ENCODE measurements around the gene TMEM131L. TPM values are rescaled to one million over a fixed set of nuclear protein-coding genes. Genes with fewer than 3 reads are reported as not detected.
"Not testable (repeated sequence)": the region's sequence is repeated elsewhere in the genome, so short reads cannot be mapped to it uniquely, and the experiment has no call there.

TMEM131L gene
- polyA plus RNA-seq, 1 donor = 36.6 TPM

GRCh38 chr4:153649572-153649991 lies 183.4 kb downstream of the TMEM131L start:
- DNase-seq = no peak

- DNase-seq = no peak
Measured at GRCh38 chr4:153651116-153651515, 185.0 kb downstream of the TMEM131L start.

- DNase-seq = no peak
Measured at GRCh38 chr4:153651587-153651986, 185.4 kb downstream of the TMEM131L start.

- DNase-seq = no peak
Measured at GRCh38 chr4:153652051-153652784, 186.1 kb downstream of the TMEM131L start.

- no peak for DNase-seq
Measured at GRCh38 chr4:153655002-153655541, 188.9 kb downstream of the TMEM131L start.

GRCh38 chr4:153655928-153656327 lies 189.8 kb downstream of the TMEM131L start:
- DNase-seq = no peak

GRCh38 chr4:153661215-153661822 lies 195.2 kb downstream of the TMEM131L start:
- no peak for DNase-seq

GRCh38 chr4:153661908-153662307 lies 195.7 kb downstream of the TMEM131L start:
- no peak for DNase-seq

- DNase-seq = no peak
Measured at GRCh38 chr4:153663667-153664066, 197.5 kb downstream of the TMEM131L start.

- not testable (repeated sequence) for DNase-seq
Measured at GRCh38 chr4:153666505-153666904, 200.3 kb downstream of the TMEM131L start.

GRCh38 chr4:153668647-153669046 lies 202.5 kb downstream of the TMEM131L start:
- DNase-seq = no peak

- no peak for DNase-seq
Measured at GRCh38 chr4:153669838-153670237, 203.7 kb downstream of the TMEM131L start.

- no peak for DNase-seq
Measured at GRCh38 chr4:153676486-153676885, 210.3 kb downstream of the TMEM131L start.

- no peak for DNase-seq
Measured at GRCh38 chr4:153676984-153677383, 210.8 kb downstream of the TMEM131L start.

GRCh38 chr4:153679486-153679885 lies 213.3 kb downstream of the TMEM131L start:
- no peak for DNase-seq

- no peak for DNase-seq
Measured at GRCh38 chr4:153683763-153684181, 217.6 kb downstream of the TMEM131L start.

GRCh38 chr4:153684182-153684970 lies 218.2 kb downstream of the TMEM131L start, which contains the start of gene TLR2:
TLR2 (plus strand) TSS chr4:153684280; CDS start chr4:153702908, 18,628 bp downstream.
- DNase-seq = peak; percentile 33

- DNase-seq = no peak
Measured at GRCh38 chr4:153684971-153685371, 218.8 kb downstream of the TMEM131L start.
